ENCODE data around the gene IGSF3. TPM values are rescaled to one million over a fixed set of nuclear protein-coding genes. Genes with fewer than 3 reads are reported as not detected.

The IGSF3 gene
- total and polyA plus RNA-seq, 2 donors (not counting 1 experiment from before 2014, with no cell fraction given), result under 0.01 to 0.02 TPM

- Histone ChIP-seq H4K20me1 (ENCODE audit: control insufficient read depth, extremely low read depth, insufficient read depth, low read length) (no peaks in the 10 kb centered on the region), H3K79me2 (ENCODE audit: control insufficient read depth, insufficient read depth, low read length) (no peaks in the 10 kb centered on the region), H3K4me3 (replicated peaks in 1 of 4; ENCODE audit: control extremely low read depth in 1 of 4, insufficient read depth in 1 of 4, low read depth in 3 of 4, low read length in 4 of 4) (peak overlapping the region; percentile 1 to 49 (median 22)), H3K27me3 (ENCODE audit: control insufficient read depth, insufficient read depth, low read length) (peaks cover 19% of the 10 kb centered on the region), H3K9me3 (ENCODE audit: control insufficient read depth, insufficient read depth, low read depth, low read length) (no peaks in the 10 kb centered on the region), H3K9ac (ENCODE audit: insufficient read depth, low read length) (no peak overlapping the region), H3K4me1 (ENCODE audit: control insufficient read depth, extremely low read depth, insufficient read depth, low read length) (no peaks in the 10 kb centered on the region), H3K4me2 (ENCODE audit: extremely low read depth, insufficient read depth, low read length) (peak overlapping the region; percentile 70), H2AFZ (ENCODE audit: low read length) (no peak overlapping the region), H3K36me3 (ENCODE audit: control insufficient read depth, insufficient read depth, low read length) (no peaks in the 10 kb centered on the region), H3K27ac (ENCODE audit: insufficient read depth, low read length) (no peak overlapping the region)
- no peak for DNase-seq (ENCODE audit: low read depth in 2 of 2)
- TF ChIP-seq EZH2 (IDR thresholded peaks at IDR 0.05; ENCODE audit: low read length, missing control alignments) (peak; percentile 39), CTCF (conservative IDR thresholded peaks at IDR 0.05 in 1 of 2, IDR thresholded peaks at IDR 0.05 in 1 of 2; ENCODE audit: low read depth in 1 of 2, low read length in 2 of 2) (no peak)
These were observed 407 bp downstream of the IGSF3 start for GRCh38 chr1:116667078-116667574.

DNA sequence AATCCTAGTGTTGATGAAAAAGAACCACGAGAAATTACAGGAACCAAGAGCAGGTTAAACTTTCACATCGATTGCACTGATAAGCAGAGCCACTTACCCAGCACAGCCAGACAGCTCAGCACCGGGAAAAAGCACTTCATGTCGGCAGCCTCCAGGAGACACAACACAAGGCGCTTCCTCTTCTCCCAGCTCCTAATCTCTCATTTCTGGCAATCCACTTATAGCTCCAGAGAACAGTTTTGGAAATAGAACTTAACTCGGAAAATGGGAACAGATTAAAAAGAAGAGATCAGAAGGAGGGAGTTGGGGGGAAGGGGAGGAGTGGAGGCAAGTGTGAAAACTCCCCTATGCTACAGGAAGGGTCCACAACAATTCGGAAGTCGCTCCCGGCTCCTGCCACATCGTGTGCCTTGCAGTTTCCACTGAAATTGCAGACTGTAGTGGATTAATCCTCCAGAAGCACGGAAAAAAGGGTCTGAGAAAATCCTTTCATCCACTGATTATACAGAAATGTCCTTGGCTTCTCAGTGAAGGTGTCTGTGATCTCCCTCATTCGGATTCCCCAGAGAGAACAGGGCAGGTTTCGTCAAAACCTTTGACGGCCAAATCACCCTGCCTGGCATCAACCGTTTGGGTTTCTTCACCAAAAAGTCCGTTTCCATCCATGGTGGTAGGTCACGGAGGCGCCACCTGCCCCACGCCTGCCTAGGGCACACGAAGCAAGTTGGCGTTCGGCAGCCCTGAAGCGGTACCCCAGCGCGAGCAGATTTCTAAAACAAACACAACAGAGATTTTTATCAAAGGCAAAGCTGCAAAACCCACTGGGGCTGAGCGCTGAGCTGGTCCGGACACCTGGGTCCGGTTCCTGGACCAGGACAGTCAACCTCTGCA is 1.1 kb downstream of the IGSF3 start:
- H4K20me1 ChIP-seq (ENCODE audit: control insufficient read depth, extremely low read depth, insufficient read depth, low read length), result no peaks in the 10 kb centered on the region
- no peaks in the 10 kb centered on the region for H3K79me2 ChIP-seq (ENCODE audit: control insufficient read depth, insufficient read depth, low read length)
- peak overlapping the region in 2 of 4 experiments; percentile 39 to 49 for H3K4me3 ChIP-seq (replicated peaks in 1 of 4; ENCODE audit: control extremely low read depth in 1 of 4, insufficient read depth in 1 of 4, low read depth in 3 of 4, low read length in 4 of 4)
- no peak overlapping the region for H3K9ac ChIP-seq (ENCODE audit: insufficient read depth, low read length)
- peak overlapping the region; percentile 70 for H3K4me2 ChIP-seq (ENCODE audit: extremely low read depth, insufficient read depth, low read length)
- TF ChIP-seq CTCF (conservative IDR thresholded peaks at IDR 0.05 in 1 of 2, IDR thresholded peaks at IDR 0.05 in 1 of 2; ENCODE audit: low read depth in 1 of 2, low read length in 2 of 2), result no peak
- TF ChIP-seq EZH2 (IDR thresholded peaks at IDR 0.05; ENCODE audit: low read length, missing control alignments), result peak; percentile 73
- no peak overlapping the region for H2AFZ ChIP-seq (ENCODE audit: low read length)
- DNase-seq (ENCODE audit: low read depth in 2 of 2), result no peak
- H3K27ac ChIP-seq (ENCODE audit: insufficient read depth, low read length), result no peak overlapping the region
- H3K36me3 ChIP-seq (ENCODE audit: control insufficient read depth, insufficient read depth, low read length), result no peaks in the 10 kb centered on the region
- H3K4me1 ChIP-seq (ENCODE audit: control insufficient read depth, extremely low read depth, insufficient read depth, low read length), result no peaks in the 10 kb centered on the region
- H3K9me3 ChIP-seq (ENCODE audit: control insufficient read depth, insufficient read depth, low read depth, low read length), result no peaks in the 10 kb centered on the region
- peaks cover 19% of the 10 kb centered on the region for H3K27me3 ChIP-seq (ENCODE audit: control insufficient read depth, insufficient read depth, low read length)

DNA sequence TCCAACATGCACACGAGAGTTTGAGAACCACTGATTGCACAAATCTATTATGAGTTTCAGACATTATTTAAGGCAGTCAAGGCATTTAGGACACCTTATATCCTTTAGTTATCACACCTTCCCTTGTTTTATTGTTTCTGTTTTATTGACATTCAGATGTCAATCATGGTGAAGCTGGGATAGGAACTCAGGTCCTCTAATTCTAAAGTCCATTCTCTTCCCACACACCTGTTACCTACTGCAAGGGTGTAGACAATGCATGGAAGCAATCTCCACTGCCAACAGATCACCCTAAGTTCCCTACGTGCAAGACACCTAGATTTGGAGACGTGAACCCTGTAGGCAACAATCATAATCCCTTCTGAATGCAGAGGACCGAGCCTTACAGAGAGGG is 2.6 kb downstream of the IGSF3 start:
- peaks cover 19% of the 10 kb centered on the region for H3K27me3 ChIP-seq (ENCODE audit: control insufficient read depth, insufficient read depth, low read length)
- H4K20me1 ChIP-seq (ENCODE audit: control insufficient read depth, extremely low read depth, insufficient read depth, low read length), result no peaks in the 10 kb centered on the region
- H3K79me2 ChIP-seq (ENCODE audit: control insufficient read depth, insufficient read depth, low read length), result no peaks in the 10 kb centered on the region
- no peaks in the 10 kb centered on the region for H3K9me3 ChIP-seq (ENCODE audit: control insufficient read depth, insufficient read depth, low read depth, low read length)
- no peak overlapping the region for H3K4me3 ChIP-seq (replicated peaks in 1 of 4; ENCODE audit: control extremely low read depth in 1 of 4, insufficient read depth in 1 of 4, low read depth in 3 of 4, low read length in 4 of 4)
- H3K4me2 ChIP-seq (ENCODE audit: extremely low read depth, insufficient read depth, low read length), result no peak overlapping the region
- no peak overlapping the region for H3K27ac ChIP-seq (ENCODE audit: insufficient read depth, low read length)
- H3K36me3 ChIP-seq (ENCODE audit: control insufficient read depth, insufficient read depth, low read length), result no peaks in the 10 kb centered on the region
- TF ChIP-seq EZH2 (IDR thresholded peaks at IDR 0.05; ENCODE audit: low read length, missing control alignments) (no peak), CTCF (conservative IDR thresholded peaks at IDR 0.05 in 1 of 2, IDR thresholded peaks at IDR 0.05 in 1 of 2; ENCODE audit: low read depth in 1 of 2, low read length in 2 of 2) (no peak)
- no peak for DNase-seq (ENCODE audit: low read depth in 2 of 2)
- H3K4me1 ChIP-seq (ENCODE audit: control insufficient read depth, extremely low read depth, insufficient read depth, low read length), result no peaks in the 10 kb centered on the region
- no peak overlapping the region for H3K9ac ChIP-seq (ENCODE audit: insufficient read depth, low read length)
- H2AFZ ChIP-seq (ENCODE audit: low read length), result no peak overlapping the region
